BLaER1 treated with 17β-estradiol and CSF1 and Interleukin-3, amounts not matched to agents 10 nM and 100 nM (cell line): ENCODE data around the gene RFPL1.

ENCODE experiments used
- H3K27ac ChIP-seq, 11 experiments: shearing (Covaris generic); formaldehyde crosslinking; 2 replicates each; pipeline ENCODE4 v1.8.1; 2022
- H3K27me3 ChIP-seq, 11 experiments: shearing (Covaris generic); formaldehyde crosslinking; 2 replicates each; pipeline ENCODE4 v1.8.1; 2022
- H3K36me3 ChIP-seq, 11 experiments: shearing (Covaris generic); formaldehyde crosslinking; 2 replicates each; pipeline ENCODE4 v1.8.1; 2022
- H3K4me1 ChIP-seq, 10 experiments: shearing (Covaris generic); formaldehyde crosslinking; 2 replicates each; pipeline ENCODE4 v1.8.1; 2022
- H3K4me2 ChIP-seq, 11 experiments: shearing (Covaris generic); formaldehyde crosslinking; 2 replicates each; pipeline ENCODE4 v1.8.1; 2022
- H3K4me3 ChIP-seq, 10 experiments: shearing (Covaris generic); formaldehyde crosslinking; 2 replicates each; pipeline ENCODE4 v1.8.1; 2022
- H3K9ac ChIP-seq, 11 experiments: shearing (Covaris generic); formaldehyde crosslinking; 2 replicates each; pipeline ENCODE4 v1.8.1; 2022
- H3K9me3 ChIP-seq, 11 experiments: shearing (Covaris generic); formaldehyde crosslinking; replicated peaks in 1 of 11; 2 replicates each; pipeline ENCODE4 v1.8.1; 2022
- H4K20me1 ChIP-seq, 11 experiments: shearing (Covaris generic); formaldehyde crosslinking; 2 replicates each; pipeline ENCODE4 v1.8.1; 2022
- Cebpa-rat ChIP-seq, 11 experiments: shearing (Covaris generic); IDR thresholded peaks; 2 replicates each; pipeline ENCODE4 v1.8.1; 2022

The RFPL1 gene

DNA sequence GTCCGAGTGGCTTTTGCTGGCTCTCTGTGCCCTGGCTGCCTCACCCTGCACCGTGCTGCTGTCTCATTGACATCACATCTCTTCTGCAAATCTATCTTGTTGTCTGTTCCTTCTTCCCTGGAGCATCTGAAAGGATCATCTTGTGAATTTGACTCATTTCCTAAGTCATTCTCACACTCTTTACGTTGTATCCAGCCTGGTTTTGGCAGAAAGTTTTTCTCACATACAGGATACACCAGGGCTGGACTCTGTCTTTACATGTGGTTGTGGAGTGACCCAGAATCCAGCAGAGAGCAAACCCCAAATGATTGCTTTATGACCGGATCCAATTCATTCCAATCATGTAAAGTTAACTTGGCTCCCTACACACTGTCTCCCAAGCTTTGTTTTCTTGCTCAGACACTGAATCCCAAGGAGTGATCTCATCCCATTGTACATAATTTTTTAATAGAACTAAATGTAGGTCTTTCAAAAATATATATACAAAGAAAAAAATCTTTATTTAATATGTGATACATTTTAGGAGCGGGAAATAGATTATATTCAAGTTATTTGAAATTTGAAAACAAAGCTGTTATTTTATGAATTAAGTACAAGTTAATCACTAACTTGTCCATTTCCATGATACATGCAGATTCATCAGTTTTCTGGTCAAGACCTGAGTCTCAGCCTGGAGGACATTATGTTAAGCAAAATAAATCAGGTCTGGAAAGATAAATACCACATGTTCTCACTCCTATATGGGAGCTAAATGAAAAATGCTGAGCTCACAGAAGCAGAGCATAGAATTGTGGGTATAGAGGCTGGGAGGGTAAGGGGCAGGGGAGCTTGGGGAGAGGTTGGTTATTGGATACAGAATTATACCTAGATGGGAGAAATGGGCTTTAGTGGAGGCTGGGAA lies 2.9 kb upstream of the RFPL1 start:
- H4K20me1 ChIP-seq, result no peaks in the 10 kb centered on the region
- no peaks in the 10 kb centered on the region for H3K9me3 ChIP-seq
- H3K9ac ChIP-seq, result no peak overlapping the region
- H3K4me3 ChIP-seq, result no peak overlapping the region
- TF ChIP-seq Cebpa-rat (IDR thresholded peaks at IDR 0.05), result no peak
- no peaks in the 10 kb centered on the region for H3K4me1 ChIP-seq
- no peaks in the 10 kb centered on the region for H3K27me3 ChIP-seq
- H3K36me3 ChIP-seq, result no peaks in the 10 kb centered on the region
- H3K27ac ChIP-seq, result no peak overlapping the region
- no peak overlapping the region for H3K4me2 ChIP-seq

DNA sequence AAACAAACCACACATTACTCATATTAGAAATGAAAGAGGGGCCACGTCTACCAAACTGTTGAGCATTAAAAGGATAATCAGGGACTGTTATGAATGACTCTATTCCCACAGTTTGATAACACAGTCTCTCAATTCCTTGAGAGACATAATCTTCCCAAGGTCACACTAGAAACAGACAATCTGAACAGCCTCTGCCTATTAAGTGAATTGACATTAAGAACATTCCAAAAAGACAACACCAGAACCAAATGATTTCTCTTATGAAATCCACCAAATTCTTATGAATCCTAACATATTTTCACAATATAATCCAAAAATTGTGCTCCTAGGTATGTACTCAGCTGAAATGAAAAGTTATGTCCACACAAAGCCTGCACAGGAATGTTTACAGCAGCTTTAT lies 4.6 kb downstream of the RFPL1 start:
- Histone ChIP-seq H3K9me3 (no peaks in the 10 kb centered on the region), H3K9ac (no peak overlapping the region)

DNA sequence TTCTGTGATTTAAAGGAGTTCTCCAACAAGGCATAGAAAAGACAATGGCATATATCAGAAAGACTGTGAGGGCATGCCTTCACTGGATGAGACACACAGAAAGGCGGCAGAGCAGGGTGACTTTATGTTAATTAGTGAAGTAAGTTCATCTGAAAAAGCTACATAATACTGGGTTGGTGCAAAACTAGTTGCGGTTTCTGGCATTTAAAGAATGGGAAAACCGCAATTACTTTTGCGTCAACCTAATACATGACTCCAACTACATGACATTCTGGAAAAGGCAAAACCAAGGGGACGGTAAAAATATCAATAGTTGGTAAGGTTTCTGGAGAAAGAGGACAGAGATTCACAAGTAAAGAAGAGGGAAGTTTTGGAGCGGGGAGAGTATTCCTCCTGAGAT lies 5.1 kb downstream of the RFPL1 start:
- Histone ChIP-seq H4K20me1 (no peaks in the 10 kb centered on the region), H3K4me3 (no peak overlapping the region), H3K27ac (no peak overlapping the region), H3K4me1 (no peaks in the 10 kb centered on the region), H3K4me2 (no peak overlapping the region), H3K9ac (no peak overlapping the region), H3K27me3 (no peaks in the 10 kb centered on the region), H3K9me3 (no peaks in the 10 kb centered on the region), H3K36me3 (no peaks in the 10 kb centered on the region)
- no peak for TF ChIP-seq Cebpa-rat (IDR thresholded peaks at IDR 0.05)

More for the DNA sequence above, 4.6 kb downstream of the RFPL1 start:
- H3K36me3 ChIP-seq, result no peaks in the 10 kb centered on the region
- no peak for TF ChIP-seq Cebpa-rat (IDR thresholded peaks at IDR 0.05)
- no peaks in the 10 kb centered on the region for H3K4me1 ChIP-seq
- H3K27me3 ChIP-seq, result no peaks in the 10 kb centered on the region
- H3K4me3 ChIP-seq, result no peak overlapping the region
- no peak overlapping the region for H3K27ac ChIP-seq
- H3K4me2 ChIP-seq, result no peak overlapping the region
- no peaks in the 10 kb centered on the region for H4K20me1 ChIP-seq

DNA sequence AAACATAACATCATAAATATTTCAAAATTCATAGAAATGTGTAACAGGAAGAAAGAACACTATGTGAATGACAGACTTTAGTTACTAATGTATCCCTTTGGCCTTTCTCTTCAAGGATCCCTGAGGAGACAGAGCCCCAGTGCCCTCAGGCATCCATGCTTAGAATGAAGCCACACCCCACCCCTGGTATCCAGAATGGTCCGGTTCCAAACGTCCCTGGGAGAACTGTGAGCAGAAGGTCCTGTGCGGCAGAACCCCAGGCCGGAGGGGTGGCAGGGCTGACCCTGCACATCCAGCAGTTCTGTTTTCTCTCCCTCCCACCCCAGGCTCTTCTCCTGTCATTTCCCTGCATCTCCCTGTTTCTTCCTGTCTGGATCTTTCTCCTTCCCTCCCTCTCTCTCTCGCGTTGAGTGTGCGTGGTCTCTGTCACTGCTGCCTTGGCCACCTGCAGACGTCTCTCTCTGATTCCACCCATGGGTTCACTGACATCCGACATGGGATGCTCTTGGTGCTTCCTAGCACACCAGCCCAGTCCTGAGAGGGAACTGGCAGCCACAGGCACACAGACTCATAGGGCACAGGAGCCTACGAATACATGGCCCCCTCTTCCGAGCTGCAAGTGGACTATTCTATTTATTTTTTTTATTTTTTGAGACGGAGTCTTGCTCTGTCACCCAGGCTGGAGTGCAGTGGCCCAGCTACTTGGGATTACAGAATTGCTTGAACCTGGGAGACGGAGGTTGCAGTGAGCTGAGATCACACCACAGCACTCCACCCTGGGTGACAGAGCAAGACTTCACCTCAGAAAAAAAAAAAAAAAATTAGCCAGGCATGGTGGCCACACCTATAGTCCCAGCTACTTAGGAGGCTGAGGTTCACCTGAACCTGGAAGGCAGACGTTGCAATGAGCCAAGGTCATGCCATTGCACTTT lies 5.7 kb downstream of the RFPL1 start:
- Histone ChIP-seq H4K20me1 (no peaks in the 10 kb centered on the region), H3K4me2 (no peak overlapping the region), H3K9ac (no peak overlapping the region), H3K27ac (no peak overlapping the region), H3K4me3 (no peak overlapping the region), H3K9me3 (no peaks in the 10 kb centered on the region), H3K36me3 (no peaks in the 10 kb centered on the region), H3K27me3 (no peaks in the 10 kb centered on the region), H3K4me1 (no peaks in the 10 kb centered on the region)
- no peak for TF ChIP-seq Cebpa-rat (IDR thresholded peaks at IDR 0.05)

DNA sequence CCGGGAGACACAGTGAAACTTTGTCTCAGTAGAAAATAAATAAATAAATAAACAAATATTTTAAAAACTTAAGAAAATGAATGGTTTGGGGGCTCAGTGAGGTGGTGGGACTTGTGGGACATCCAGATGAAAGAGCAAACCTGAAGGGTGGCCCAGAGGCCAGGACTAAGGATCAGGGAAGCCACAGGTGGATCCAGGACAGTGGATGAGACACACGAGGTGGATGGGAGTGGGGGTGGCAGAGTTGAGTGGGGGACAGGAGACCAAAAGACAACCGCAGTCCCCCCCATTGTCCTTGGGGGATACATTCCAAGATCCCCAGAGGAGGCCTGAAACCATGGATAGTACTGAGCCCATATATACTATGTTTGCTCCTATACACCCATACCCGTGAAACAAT lies 7.1 kb downstream of the RFPL1 start:
- H3K27ac ChIP-seq, result no peak overlapping the region
- H3K4me1 ChIP-seq, result no peaks in the 10 kb centered on the region
- no peak overlapping the region for H3K9ac ChIP-seq
- no peaks in the 10 kb centered on the region for H3K27me3 ChIP-seq
- no peak overlapping the region for H3K4me2 ChIP-seq
- H3K4me3 ChIP-seq, result no peak overlapping the region
- no peaks in the 10 kb centered on the region for H4K20me1 ChIP-seq
- no peaks in the 10 kb centered on the region for H3K36me3 ChIP-seq
- H3K9me3 ChIP-seq, result no peaks in the 10 kb centered on the region
- no peak for TF ChIP-seq Cebpa-rat (IDR thresholded peaks at IDR 0.05)

DNA sequence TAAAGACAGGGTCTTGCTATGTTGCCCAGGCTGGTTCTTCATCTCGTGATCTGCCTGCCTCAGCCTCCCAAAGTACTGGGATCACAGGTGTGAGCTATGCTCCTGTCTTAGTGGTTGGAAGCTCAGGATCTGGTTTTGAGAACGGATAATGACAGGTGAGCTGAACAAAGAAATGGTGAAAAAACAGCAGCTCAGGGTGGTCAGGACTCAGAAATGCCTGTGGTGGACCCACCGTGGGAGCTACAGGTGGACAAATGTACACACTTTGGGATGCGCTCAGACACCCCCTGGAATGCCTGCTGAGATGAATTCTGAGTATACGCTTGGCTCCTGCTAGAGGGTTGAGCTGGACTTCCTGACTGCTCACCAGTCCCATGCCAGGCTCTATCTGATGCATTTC lies 9.5 kb downstream of the RFPL1 start:
- no peaks in the 10 kb centered on the region for H4K20me1 ChIP-seq
- no peaks in the 10 kb centered on the region for H3K27me3 ChIP-seq
- H3K9ac ChIP-seq, result no peak overlapping the region
- no peak overlapping the region for H3K4me3 ChIP-seq
- no peak for TF ChIP-seq Cebpa-rat (IDR thresholded peaks at IDR 0.05)
- no peaks in the 10 kb centered on the region for H3K9me3 ChIP-seq
- no peak overlapping the region for H3K4me2 ChIP-seq
- no peaks in the 10 kb centered on the region for H3K4me1 ChIP-seq
- H3K27ac ChIP-seq, result no peak overlapping the region
- H3K36me3 ChIP-seq, result no peaks in the 10 kb centered on the region

DNA sequence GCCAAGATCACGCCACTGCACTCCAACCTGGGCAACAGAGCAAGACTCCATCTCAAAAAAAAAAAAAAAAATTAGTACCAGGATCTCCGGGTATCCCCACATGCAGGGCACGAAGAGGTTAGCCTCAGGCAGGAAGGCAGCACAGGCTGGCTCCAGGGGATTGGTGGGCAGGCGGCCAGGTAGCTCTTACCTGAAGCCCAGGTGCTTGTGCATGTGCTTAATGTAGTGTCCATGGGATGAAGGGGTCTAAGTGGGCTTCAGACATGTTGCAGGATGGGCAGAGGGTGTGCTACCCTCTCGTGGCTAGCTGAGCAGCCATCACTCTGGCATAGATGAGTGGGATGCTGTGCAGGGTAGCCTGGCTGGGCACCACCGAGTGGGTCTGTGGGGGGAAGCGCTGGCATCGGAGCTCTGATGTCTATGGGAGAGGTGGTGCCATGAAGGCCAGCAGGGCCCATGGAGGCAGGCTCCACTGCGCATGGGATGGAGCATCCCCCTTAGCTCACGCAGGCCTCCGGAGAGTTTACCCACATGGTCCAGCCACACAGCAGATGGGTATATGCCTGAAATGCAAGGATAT lies 11.0 kb downstream of the RFPL1 start:
- no peak overlapping the region for H3K4me2 ChIP-seq

DNA sequence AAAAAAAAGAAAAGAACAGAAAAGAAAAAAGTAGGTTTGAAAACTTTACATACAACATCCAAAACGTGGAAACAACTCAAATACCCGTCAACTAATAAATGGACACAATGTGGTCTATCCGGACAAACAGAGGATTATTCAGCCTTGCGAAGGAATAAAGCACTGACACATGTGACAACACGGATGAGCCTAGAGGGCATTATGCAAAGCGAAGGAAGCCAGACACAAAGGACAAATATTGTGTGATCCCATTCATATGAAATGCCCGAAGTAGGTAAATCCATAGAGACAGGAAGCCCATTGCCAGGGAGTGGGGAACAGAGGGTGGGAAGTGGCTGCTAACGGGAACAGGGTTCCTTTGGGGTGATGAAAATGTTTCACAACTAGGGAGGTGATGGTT lies 11.8 kb downstream of the RFPL1 start:
- H3K9me3 ChIP-seq, result no peaks in the 10 kb centered on the region
- no peak overlapping the region for H3K4me2 ChIP-seq
- no peak overlapping the region for H3K27ac ChIP-seq
- no peaks in the 10 kb centered on the region for H3K27me3 ChIP-seq
- no peaks in the 10 kb centered on the region for H3K36me3 ChIP-seq
- H3K9ac ChIP-seq, result no peak overlapping the region
- no peak overlapping the region for H3K4me3 ChIP-seq
- TF ChIP-seq Cebpa-rat (IDR thresholded peaks at IDR 0.05), result no peak
- H3K4me1 ChIP-seq, result no peaks in the 10 kb centered on the region
- no peaks in the 10 kb centered on the region; a peak in 1 of 22 replicates for H4K20me1 ChIP-seq

More for the DNA sequence above, 11.0 kb downstream of the RFPL1 start:
- Histone ChIP-seq H3K9me3 (no peaks in the 10 kb centered on the region), H3K4me3 (no peak overlapping the region), H3K27ac (no peak overlapping the region), H3K36me3 (no peaks in the 10 kb centered on the region), H3K27me3 (no peaks in the 10 kb centered on the region), H4K20me1 (no peaks in the 10 kb centered on the region; a peak in 1 of 22 replicates), H3K9ac (no peak overlapping the region), H3K4me1 (no peaks in the 10 kb centered on the region)
- TF ChIP-seq Cebpa-rat (IDR thresholded peaks at IDR 0.05), result no peak

DNA sequence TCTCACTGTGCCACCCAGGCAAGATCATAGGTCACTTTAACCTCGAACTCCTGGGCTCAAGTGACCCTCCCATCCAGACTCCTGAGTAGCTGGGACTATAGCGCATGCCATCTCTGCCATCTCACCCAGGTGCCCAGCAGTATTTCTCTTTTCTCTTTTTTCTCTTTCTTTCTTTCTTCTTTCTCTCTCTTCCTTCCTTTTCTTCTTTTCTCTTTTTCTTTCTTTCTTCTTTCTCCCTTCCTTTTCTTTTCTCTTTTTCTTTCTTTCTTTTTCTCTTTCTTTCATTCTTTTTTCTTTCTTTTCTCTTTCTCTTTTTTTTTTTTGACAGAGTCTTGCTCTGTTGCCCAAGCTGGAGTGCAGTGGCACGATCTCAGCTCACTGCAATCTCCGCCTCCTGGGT lies 13.5 kb downstream of the RFPL1 start:
- no peaks in the 10 kb centered on the region for H3K36me3 ChIP-seq
- no peaks in the 10 kb centered on the region; a peak in 1 of 22 replicates for H4K20me1 ChIP-seq
- no peak overlapping the region for H3K4me2 ChIP-seq
- H3K4me3 ChIP-seq, result no peak overlapping the region
- no peaks in the 10 kb centered on the region for H3K9me3 ChIP-seq
- TF ChIP-seq Cebpa-rat (IDR thresholded peaks at IDR 0.05), result no peak
- H3K27ac ChIP-seq, result no peak overlapping the region
- no peaks in the 10 kb centered on the region for H3K4me1 ChIP-seq
- no peak overlapping the region for H3K9ac ChIP-seq
- no peaks in the 10 kb centered on the region for H3K27me3 ChIP-seq
